Measurements from ENCODE around the gene CC2D1A.
A peak's percentile ranks its signal among the peaks of the same experiment; 100 is the strongest.

The CC2D1A gene

DNA sequence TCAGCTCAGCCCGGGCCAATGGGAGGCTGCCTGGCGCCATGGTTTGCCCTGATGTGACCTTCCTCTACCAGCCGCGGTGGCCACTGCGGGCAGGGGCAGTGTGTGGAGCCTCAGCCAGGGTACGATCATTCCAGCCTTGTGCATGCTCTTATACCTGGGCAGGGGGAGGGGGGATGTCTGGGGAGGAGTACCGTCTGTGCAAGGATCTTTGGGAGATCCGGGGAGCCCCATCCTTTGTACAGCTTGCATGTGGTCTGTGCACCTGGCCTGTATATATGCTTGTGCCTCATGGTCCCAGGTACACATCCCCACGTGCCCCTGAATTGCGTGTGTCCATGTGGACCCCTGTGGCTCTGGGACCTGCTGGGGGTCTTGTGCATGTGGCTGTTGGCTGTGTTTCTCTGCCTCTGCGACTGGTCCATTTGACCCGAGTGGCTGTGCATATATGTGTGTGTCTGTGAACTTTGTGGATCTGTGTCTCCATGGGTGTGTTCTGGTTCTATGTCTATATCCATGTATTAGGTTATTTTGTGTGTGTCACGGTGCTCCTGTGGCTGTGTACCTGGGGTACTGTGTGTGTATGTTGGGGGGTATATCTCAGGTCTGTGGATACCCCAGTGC is 41.8 kb upstream of the CC2D1A start:
- no peak for DNase-seq (ENCODE audit: low read depth)
- no peak overlapping the region for H3K4me3 ChIP-seq (ENCODE audit: control insufficient read depth, low read depth, low read length)
- TF ChIP-seq, protein P1, sequence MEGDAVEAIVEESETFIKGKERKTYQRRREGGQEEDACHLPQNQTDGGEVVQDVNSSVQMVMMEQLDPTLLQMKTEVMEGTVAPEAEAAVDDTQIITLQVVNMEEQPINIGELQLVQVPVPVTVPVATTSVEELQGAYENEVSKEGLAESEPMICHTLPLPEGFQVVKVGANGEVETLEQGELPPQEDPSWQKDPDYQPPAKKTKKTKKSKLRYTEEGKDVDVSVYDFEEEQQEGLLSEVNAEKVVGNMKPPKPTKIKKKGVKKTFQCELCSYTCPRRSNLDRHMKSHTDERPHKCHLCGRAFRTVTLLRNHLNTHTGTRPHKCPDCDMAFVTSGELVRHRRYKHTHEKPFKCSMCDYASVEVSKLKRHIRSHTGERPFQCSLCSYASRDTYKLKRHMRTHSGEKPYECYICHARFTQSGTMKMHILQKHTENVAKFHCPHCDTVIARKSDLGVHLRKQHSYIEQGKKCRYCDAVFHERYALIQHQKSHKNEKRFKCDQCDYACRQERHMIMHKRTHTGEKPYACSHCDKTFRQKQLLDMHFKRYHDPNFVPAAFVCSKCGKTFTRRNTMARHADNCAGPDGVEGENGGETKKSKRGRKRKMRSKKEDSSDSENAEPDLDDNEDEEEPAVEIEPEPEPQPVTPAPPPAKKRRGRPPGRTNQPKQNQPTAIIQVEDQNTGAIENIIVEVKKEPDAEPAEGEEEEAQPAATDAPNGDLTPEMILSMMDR (IDR thresholded peaks at IDR 0.05; ENCODE audit: control insufficient read depth, insufficient read depth, low read depth, low read length, missing control alignments) = no peak

DNA sequence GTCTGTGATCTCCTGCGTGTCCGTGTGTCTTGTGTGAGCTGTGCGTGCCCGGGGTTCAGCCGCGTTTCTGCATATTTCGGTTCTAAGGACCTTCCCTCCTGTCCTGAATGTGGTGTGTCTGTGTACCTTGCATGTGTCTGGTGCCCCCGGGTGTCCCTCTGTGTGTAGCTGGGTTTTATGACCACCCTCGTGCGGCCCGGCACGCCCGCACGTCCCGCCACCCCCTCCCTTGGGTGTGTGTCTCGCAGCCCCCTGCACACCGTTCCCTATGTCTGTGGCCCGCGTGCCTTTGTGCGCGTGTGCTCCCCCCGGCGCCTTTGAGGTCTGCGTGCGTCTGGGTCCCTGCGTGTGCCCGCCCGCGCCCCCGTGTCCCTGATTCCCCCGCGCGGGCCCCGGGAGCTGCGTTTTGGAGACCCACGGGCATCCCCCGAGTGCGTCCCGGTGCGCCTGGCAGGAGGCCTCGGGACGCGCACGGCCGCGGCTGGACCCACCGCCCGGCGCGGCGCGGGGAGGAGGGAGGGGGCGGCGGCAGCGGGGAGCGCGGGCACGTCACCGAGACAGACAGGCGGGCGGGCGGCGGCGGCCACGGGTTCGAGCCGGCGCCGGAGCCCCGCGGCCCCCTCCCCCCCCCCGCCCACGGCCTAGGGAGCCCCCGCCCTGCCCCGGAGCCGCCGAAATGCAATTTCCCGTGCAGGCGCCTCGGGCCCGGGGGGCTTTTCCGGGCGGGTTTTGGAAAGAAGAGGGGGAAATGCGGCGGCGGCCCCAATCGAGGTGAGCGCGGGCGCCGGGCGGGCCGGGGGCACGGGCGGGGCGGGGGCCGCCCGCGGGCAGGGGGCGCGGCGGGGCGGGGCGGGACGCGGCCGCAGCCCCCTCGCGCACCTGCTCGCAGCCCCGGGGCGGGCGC is 41.1 kb upstream of the CC2D1A start:
- TF ChIP-seq, protein P1 (IDR thresholded peaks at IDR 0.05; ENCODE audit: control insufficient read depth, insufficient read depth, low read depth, low read length, missing control alignments) = no peak
- no peak for DNase-seq (ENCODE audit: low read depth)
- H3K4me3 ChIP-seq (ENCODE audit: control insufficient read depth, low read depth, low read length) = peak overlapping the region; percentile 58

DNA sequence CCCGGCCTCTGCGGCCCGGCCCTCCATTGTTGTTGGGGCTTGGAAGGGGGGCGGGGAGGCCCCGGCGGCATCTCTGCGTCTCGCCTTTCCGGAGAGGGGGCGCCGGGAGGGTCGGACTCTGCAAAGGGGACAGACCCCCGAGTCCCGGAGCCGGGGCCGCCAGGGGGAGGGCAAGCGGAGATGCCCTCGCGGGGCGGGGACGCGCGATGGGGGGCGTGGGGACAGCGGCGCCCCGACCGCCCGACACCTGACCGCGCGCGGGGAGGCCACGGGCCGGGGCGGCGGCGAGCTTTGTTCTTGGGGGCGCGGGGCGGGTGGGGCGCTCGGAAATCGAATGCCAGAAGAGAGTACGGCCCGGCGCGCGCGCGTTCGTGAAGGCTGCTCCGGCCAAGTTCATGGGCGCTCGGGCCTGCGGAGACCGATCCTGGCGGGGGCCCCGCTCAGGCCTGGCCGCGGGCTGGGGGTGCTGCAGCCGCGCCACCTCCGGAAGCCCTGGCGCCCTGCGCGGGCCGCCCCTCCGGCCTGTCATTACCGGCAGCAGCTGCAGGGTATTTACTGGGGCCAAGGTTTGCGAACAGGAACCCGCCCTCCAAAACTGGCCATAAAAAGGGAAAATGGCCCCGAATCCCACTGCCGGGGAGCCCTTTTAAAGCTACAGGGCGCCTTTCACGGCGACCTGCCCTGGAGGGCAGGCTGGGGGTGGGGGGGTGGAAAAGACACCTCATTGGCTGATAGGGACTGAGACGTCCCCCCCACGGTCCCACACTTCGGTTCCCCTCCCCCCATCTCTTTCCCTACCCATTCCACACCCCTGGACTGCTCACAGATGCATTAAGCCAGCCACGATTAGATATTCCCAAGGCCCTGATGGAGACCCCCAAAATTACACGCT is 40.2 kb upstream of the CC2D1A start:
- TF ChIP-seq, protein P1 (IDR thresholded peaks at IDR 0.05; ENCODE audit: control insufficient read depth, insufficient read depth, low read depth, low read length, missing control alignments) = no peak
- peak overlapping the region; percentile 58 for H3K4me3 ChIP-seq (ENCODE audit: control insufficient read depth, low read depth, low read length)
- no peak for DNase-seq (ENCODE audit: low read depth)

DNA sequence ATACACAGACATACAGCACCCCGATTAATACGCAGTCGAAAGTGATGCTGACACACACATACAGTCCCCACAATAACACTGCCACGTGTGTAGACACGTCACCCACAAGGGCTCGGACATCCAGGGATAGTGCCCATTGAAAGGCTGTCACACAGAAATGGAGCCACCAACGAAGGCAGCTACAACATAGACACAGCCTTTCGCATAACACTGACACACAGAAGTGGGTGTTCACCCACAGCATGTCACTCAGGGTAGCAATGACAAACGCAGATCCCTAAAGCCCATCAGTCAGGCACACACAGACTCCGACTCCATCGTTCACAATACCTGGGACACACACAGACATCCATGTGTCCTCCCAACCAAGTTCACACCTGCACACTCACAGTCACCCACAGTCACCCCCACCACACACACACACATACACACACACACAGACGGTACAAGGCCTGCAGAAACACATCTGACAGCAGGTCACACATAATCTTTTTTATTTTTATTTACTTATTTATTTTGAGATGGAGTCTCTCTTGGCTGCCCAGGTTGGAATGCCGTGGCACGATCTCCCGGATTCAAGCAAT is 39.4 kb upstream of the CC2D1A start:
- DNase-seq (ENCODE audit: low read depth) = no peak
- TF ChIP-seq, protein P1 (IDR thresholded peaks at IDR 0.05; ENCODE audit: control insufficient read depth, insufficient read depth, low read depth, low read length, missing control alignments) = no peak
- H3K4me3 ChIP-seq (ENCODE audit: control insufficient read depth, low read depth, low read length) = peak overlapping the region; percentile 58

DNA sequence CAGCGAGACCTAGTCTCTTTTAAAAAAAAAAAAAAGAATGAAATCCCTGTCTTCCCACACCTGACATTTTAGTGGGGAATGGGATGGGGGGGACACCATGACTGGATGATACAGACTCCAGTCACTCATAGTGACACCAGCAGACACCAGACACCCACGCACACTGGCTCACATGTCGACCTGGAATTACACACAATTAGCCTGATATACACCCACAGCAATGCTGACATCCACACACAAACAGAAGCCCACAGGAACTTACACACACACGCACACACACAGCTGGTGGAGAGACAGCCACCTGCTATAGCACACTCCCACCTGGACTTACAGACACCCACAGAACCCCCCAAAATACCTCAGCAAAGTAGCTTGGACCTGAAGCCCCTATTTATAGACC is 37.3 kb upstream of the CC2D1A start:
- TF ChIP-seq, protein P1 (IDR thresholded peaks at IDR 0.05; ENCODE audit: control insufficient read depth, insufficient read depth, low read depth, low read length, missing control alignments) = no peak
- DNase-seq (ENCODE audit: low read depth) = no peak
- H3K4me3 ChIP-seq (ENCODE audit: control insufficient read depth, low read depth, low read length) = no peak overlapping the region

DNA sequence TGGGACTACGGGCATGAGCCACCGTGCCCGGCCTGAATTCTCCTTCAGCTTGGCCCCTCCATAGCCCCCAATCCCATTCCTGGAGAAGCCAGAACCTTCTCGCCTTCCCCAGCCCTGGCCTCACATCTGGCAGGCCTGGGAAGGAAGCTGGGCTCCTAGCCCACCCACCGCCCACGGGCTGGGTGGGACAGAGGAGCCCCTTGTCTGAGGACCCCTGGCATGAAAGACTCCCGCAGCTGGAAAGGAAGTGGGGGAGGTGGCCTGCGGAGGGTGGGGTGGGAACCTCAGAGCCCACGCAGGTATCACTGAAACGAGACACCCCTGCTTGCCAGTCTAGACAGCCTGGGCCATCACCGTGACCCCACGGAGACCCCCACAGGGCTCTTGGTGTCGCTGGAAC is 36.7 kb upstream of the CC2D1A start:
- no peak for DNase-seq (ENCODE audit: low read depth)
- TF ChIP-seq, protein P1 (IDR thresholded peaks at IDR 0.05; ENCODE audit: control insufficient read depth, insufficient read depth, low read depth, low read length, missing control alignments) = no peak
- no peak overlapping the region for H3K4me3 ChIP-seq (ENCODE audit: control insufficient read depth, low read depth, low read length)

All from AG09309 (cell line).